Endothelial cell (in vitro differentiated cells): Measurements from ENCODE around the gene BAZ2B. TPM values are rescaled to one million over a fixed set of nuclear protein-coding genes. Genes with fewer than 3 reads are reported as not detected.

Source experiments
- DNase-seq: peaks from one replicate; pipeline ENCODE4 v3.0.0; 2021; ENCODE audit warnings: low spot score
- H3K27ac Mint-ChIP-seq: one replicate; pipeline ENCODE4 v1.8.0; 2021; ENCODE audit warnings: mixed read lengths, inconsistent platforms; ENCODE audit not compliant: unreplicated experiment
- H3K27me3 Mint-ChIP-seq: one replicate; pipeline ENCODE4 v1.8.0; 2021; ENCODE audit warnings: mild to moderate bottlenecking, moderate library complexity, mixed read lengths, inconsistent platforms; ENCODE audit not compliant: unreplicated experiment
- H3K36me3 Mint-ChIP-seq: one replicate; pipeline ENCODE4 v1.8.0; 2021; ENCODE audit warnings: mild to moderate bottlenecking, low read depth, mixed read lengths, inconsistent platforms; ENCODE audit not compliant: unreplicated experiment
- H3K4me1 Mint-ChIP-seq: one replicate; pipeline ENCODE4 v1.8.0; 2021; ENCODE audit warnings: mild to moderate bottlenecking, mixed read lengths, inconsistent platforms; ENCODE audit not compliant: unreplicated experiment
- H3K4me3 Mint-ChIP-seq: one replicate; pipeline ENCODE4 v1.8.0; 2021; ENCODE audit warnings: mild to moderate bottlenecking, mixed read lengths, inconsistent platforms; ENCODE audit not compliant: unreplicated experiment
- H3K9me3 Mint-ChIP-seq: one replicate; pipeline ENCODE4 v1.8.0; 2021; ENCODE audit warnings: mixed read lengths, inconsistent platforms; ENCODE audit not compliant: unreplicated experiment
- CTCF ChIP-seq: fragments of 200-600 bp; sonication (generic); IDR thresholded peaks from one replicate; pipeline ENCODE4 v1.5.0; 2021; ENCODE audit warnings: antibody characterized with exemption; ENCODE audit not compliant: unreplicated experiment
- total RNA-seq: library from RNA; stranded (reverse); fragmentation: NEBNext Ultra II Directional; extraction: Animal tissue kit (Norgen Biotek cat#: 25700); gene quantifications from one replicate; pipeline ENCODE4 v1.2.1, GENCODE V29; 2021; ENCODE audit not compliant: unreplicated experiment

BAZ2B gene
- total RNA-seq, 1 donor from 2014 or later: 100 TPM

- Mint-ChIP-seq H3K27me3 (peaks cover 6% of the 10 kb centered on the region), H3K9me3 (no peaks in the 10 kb centered on the region), H3K4me3 (peak overlapping the region; percentile 85), H3K4me1 (peaks cover 23% of the 10 kb centered on the region), H3K36me3 (no peaks in the 10 kb centered on the region), H3K27ac (peak overlapping the region; percentile 98)
- no peak for TF ChIP-seq CTCF
- DNase-seq: no peak
These were observed 100.0 kb downstream of the BAZ2B start for GRCh38 chr2:159516241-159516758.

- Mint-ChIP-seq H3K36me3 (no peaks in the 10 kb centered on the region), H3K4me1 (peaks cover 23% of the 10 kb centered on the region), H3K27me3 (peaks cover 6% of the 10 kb centered on the region), H3K27ac (peak overlapping the region; percentile 98), H3K9me3 (no peaks in the 10 kb centered on the region), H3K4me3 (peak overlapping the region; percentile 87)
- no peak for DNase-seq
- TF ChIP-seq CTCF: no peak
These were observed 100.9 kb downstream of the BAZ2B start for GRCh38 chr2:159515441-159515840.

- H3K4me1 Mint-ChIP-seq: peaks cover 26% of the 10 kb centered on the region
- no peaks in the 10 kb centered on the region for H3K36me3 Mint-ChIP-seq
- no peak for DNase-seq
- TF ChIP-seq CTCF: no peak
- H3K27ac Mint-ChIP-seq: peak overlapping the region; percentile 28
- H3K27me3 Mint-ChIP-seq: peaks cover 6% of the 10 kb centered on the region
- no peaks in the 10 kb centered on the region for H3K9me3 Mint-ChIP-seq
- H3K4me3 Mint-ChIP-seq: no peak overlapping the region
These were observed 102.6 kb downstream of the BAZ2B start for GRCh38 chr2:159513745-159514144.

GRCh38 chr2:159508140-159508539 is 108.2 kb downstream of the BAZ2B start:
- no peak for TF ChIP-seq CTCF
- Mint-ChIP-seq H3K4me1 (peaks cover 2% of the 10 kb centered on the region), H3K4me3 (no peak overlapping the region), H3K9me3 (no peaks in the 10 kb centered on the region), H3K27ac (no peak overlapping the region), H3K36me3 (no peaks in the 10 kb centered on the region), H3K27me3 (peaks cover 3% of the 10 kb centered on the region)
- no peak for DNase-seq

- Mint-ChIP-seq H3K36me3 (no peaks in the 10 kb centered on the region), H3K4me3 (no peak overlapping the region), H3K27me3 (peaks cover 3% of the 10 kb centered on the region), H3K27ac (no peak overlapping the region), H3K4me1 (peaks cover 2% of the 10 kb centered on the region), H3K9me3 (no peaks in the 10 kb centered on the region)
- DNase-seq: no peak
- no peak for TF ChIP-seq CTCF
These were observed 109.4 kb downstream of the BAZ2B start for GRCh38 chr2:159506764-159507440.
